ENCODE data around the gene FUT7.

The FUT7 gene

DNA sequence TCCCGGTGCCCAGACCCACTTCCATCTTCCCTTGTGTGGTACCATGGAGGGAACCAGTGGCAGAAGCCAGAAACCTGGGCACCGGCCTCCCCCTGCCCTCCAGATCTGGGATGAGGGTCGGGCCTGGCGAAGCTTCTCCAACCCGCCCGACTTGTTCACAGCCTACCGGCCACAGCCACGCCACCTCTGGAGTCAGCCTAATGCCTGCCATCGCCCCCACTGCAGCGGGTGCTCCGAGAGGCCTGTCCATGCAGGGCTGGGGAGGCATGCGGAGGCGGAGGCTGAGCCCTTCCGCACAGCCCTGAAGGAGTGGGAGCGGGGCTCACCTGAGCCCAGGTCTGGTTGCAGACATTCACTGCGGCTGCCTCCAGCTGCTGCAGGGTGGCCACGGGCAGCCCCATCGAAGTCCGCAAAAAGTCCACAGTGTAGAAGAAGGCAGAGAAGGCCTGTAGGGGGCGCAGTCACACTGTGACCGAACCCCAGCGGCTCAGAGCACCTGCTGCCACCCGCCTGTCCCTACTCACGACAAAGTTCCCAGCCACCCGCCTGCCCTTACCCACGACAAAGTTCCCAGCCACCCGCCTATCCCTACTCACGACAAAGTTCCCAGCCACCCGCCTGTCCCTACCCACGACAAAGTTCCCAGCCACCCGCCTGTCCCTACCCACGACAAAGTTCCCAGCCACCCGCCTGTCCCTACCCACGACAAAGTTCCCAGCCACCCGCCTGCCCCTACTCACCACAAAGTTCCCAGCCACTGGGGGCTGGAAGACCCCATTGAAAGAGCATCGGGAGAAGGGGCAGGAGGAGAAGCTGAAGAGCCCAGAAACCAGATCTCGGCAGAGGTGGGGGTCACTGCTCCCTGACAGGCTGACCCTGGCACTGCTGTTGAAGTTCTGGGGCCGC, 17.9 kb upstream of the FUT7 start:
- no peak for DNase-seq (ENCODE audit: low read depth in 3 of 3)

DNA sequence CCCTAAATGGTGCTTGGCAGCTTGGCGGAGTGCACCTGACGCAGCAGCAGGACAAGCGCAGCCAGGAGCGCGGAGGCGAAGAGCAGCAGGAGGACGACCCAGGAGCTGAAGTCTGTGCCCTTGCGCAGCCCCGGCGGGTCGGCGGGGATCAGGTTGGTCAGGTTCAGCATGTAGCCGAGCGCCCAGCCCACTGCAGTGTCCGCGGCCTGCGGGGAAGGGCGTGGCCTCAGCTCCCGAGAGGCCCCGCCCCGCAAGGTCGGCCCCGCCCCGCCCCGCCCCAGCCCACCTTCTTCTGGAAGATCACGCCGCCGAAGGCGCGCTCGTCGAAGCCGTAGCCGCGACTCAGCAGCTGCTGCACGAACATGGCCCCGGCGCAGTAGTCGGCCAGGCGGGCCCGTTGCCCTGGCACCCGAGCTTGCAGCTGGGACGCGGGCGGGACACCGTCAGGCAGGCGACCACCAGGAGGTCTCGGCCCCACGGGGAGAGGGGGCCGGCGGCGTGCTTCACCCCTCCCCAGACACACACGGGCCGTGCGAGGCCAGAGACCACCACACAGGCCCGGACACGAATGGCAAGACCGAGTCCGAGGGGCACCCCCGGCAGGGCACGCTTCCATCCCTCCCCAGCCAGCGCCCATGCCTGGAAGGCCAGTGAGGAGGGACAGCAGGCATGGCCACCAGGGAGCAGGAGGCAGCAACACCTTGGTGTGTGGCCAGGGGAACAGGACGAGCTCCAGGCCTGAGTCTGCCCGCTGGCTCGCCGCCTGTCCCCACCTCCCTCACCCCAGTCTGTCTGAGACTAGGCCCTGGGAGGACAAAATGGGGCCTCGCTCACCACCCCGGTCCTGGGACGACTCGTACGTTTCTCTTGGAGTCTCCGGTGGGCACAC, 17.0 kb upstream of the FUT7 start:
- DNase-seq (ENCODE audit: low read depth in 3 of 3): no peak

DNA sequence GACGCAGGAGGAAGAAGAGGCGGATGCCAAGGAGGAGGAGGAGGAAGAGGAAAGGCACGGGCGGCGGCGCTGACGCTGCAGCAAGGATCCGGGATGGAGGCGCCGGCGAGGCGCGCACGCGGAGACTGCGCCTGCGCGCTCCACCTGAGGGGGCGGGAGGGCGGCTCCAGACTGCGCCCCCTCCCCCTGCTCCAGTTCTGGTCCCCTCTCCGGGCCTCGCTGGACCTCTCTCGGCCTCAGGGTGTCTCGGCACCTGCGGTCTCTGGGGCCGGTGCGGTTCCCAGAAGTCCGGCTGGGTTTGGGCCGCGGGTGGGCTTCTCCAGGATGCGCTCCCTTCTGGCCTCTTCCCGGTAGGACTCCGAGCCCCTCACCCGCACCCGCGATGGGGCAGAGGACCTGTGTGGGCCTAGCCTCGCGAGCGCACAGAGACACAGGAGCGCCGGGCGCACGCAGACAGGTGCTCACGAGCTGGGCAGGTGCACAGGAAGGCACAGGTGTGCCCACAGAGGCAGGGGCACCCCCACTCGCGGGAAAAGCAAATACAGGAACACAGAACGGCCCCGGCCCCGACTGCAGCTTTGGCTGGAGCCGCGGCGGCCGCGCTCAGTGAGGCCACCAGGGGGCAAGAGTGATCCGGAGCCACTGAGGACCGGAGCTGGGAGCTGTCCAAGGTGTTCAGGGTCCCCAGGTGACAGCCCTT, 14.3 kb upstream of the FUT7 start, which contains the start of gene NPDC1:
NPDC1 (minus strand) TSS at position 90 of the 700 bp plus-strand sequence. CDS start 188 bp downstream, outside the sequence.
- peak in 2 of 3 experiments; percentile 52 to 62 for DNase-seq (ENCODE audit: low read depth in 3 of 3)

DNA sequence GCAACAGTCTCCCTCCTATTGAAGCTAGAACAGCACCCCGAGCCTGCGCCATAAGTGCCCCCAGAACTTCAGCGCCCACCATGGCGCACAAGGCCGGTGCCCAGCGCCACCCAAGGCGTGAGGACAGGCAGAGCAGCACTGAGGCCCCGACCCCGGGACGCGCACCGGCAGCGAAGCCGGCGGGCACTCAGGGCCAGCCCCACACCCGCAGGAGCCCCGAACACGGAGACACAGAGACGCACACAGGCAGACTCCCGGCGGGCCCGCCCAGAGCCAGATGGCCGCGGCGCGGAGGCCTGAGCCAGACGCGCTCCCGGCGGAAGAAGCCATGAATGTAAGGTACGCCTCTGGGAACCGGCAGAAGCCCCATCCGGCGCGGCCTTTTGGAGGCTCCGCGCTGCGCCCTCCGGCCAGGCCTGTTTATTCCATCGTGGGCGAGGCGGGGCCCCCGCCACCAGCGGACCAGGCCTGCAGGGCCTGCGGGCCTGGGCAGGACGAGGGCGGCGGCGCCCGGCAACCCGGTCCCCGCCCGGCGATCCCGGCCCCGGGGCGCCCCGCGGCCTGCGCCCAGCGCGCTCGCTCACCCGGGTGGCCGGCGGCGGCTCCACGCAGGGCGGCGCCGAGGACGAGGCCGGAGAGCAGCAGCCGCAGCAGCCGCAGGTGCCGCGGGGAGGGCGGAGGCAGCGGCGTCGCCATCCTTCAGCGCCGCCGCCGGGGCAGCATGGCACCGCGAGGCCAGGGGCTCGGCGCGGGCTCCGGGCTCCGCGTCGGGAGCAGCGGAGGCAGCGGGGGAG, 13.6 kb upstream of the FUT7 start:
- DNase-seq (ENCODE audit: low read depth in 3 of 3): no peak

DNA sequence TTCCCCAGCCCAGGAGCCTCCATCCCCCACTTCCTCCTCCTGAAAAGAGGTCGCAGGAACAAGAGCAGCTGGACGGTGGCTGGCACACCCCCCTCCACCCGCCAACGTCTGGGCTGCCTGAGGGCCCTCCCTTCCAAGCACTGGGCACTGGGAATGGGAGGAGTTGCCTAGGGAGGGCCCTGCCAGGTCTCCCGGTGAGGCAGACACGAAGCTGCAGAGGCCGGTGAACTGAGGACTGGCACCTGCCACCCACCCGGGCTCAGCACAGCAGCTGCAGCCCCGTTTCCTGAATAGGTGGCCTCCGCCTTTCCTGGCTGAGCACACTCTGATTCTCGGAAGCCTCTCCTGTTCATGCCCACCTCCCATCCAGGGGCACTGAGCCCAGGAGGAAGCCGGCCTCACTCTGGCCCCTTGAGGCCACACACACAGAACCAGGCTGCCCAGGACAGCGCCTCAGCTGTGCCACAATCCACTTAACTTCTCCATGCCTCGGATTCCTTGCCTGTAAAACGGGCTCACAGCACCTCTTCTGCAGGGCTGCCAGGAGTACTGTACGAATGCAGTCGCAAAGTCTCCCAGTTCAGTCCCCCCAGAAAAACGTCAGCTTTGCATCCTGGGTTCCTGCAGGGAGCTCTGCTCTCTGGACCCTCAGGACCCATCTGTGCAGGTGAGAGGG, 12.8 kb upstream of the FUT7 start:
- DNase-seq (ENCODE audit: low read depth in 3 of 3): no peak

DNA sequence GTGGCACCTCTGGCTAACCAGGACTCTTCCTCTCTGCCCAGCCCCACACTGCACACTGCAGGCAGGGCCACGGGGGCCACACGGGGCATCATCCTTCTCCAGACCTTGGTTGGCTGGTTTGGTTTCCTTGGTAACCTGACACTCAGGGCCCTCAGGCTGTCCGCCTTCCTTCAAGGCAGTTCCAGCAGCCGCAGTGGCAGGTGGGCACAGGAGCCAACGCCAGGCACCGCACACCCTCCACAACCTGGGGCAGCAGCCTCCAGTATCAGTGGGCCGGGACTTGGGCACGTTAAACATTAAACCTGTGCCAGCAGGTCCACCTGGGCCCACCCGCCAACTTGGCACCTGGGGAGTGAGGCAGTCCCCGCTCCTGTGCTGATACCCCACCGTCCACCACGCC, 12.1 kb upstream of the FUT7 start:
- no peak for DNase-seq (ENCODE audit: low read depth in 3 of 3)

DNA sequence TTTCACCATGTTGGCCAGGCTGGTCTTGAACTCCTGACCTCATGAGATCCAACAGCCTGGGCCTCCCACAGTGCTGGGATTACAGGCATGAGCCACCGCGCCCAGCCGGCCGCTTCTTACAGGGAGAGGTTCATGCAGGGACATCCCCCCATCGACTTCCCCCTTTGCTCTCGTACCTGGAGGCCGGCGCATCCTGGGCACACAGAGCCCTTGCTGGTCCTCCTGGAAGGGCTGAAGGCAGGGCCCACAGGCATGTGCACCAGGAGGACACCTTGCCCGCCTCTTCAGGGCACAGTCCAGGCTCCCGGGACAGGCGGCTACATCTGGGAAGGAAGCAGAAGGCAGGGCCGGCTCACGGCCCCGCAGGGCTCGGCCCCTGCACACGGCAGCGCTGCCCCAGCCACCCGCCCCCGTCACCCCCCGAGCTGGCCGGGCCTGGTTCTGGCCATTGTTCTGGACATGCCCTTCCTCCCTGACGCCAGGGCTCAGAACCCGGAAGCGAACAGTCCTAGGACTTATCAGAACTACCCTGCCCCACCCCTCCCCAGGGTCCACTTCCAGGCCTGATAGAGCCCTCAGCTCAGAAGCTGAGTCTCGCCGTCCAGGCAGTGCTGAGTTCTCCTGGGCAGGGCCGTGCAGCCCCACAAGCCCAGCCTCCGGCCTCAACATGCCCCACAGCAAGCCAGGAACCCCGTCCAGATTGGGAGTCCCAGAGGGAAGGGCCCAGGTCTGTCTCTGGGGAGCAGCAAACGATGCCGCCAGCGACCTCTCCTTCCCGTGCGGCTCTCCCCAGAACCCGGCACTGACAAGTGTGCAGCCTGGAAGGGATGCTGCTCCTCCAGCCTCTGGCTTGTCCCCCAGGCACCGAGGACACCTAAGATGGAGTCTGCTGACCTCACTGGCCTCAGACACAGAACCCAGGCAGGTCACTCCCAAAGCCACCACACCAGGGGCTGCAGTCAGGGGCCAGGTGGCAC, 11.2 kb upstream of the FUT7 start:
- no peak for DNase-seq (ENCODE audit: low read depth in 3 of 3)

DNA sequence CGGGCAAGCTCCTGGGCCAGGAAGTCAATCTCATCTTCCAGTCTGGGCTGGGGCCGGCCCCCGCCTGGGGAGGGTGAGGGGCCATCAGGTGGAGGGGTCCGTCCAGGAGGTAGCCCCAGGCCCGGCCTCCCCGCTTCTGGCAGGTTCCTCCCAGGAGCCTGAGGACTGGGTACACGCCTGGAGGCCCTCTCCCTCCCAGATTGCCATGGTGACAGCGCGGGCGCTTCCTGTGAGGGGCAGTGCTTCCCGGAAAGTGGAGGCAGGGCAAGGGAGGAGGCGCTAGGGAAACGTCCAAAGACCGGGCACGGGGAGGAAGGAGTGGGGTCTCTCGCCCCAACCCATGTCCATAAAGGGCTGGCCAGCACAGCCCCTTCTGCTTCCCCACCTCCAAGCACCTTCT, 9.2 kb upstream of the FUT7 start:
- no peak for DNase-seq (ENCODE audit: low read depth in 3 of 3)

DNA sequence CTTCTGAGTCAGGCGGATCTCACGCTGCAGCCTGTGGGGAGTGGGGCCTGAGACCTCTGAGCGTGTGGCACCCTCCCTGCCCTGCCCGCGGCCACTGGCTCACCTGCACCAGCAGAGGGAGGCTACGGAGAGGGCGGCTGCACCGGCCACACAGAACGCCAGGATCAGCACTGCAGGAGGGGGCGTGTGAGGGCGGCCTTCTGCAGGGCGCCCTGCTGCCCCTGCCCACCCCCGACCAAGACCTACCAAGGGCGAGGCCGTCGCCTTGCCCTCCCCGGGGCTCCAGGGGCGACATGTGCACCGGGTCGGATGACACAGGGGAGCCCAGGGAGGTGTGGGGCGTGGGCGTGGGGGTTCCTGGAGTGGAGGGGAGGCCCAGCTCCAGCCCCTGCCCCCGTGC, 8.7 kb upstream of the FUT7 start:
- DNase-seq (ENCODE audit: low read depth in 3 of 3): no peak

DNA sequence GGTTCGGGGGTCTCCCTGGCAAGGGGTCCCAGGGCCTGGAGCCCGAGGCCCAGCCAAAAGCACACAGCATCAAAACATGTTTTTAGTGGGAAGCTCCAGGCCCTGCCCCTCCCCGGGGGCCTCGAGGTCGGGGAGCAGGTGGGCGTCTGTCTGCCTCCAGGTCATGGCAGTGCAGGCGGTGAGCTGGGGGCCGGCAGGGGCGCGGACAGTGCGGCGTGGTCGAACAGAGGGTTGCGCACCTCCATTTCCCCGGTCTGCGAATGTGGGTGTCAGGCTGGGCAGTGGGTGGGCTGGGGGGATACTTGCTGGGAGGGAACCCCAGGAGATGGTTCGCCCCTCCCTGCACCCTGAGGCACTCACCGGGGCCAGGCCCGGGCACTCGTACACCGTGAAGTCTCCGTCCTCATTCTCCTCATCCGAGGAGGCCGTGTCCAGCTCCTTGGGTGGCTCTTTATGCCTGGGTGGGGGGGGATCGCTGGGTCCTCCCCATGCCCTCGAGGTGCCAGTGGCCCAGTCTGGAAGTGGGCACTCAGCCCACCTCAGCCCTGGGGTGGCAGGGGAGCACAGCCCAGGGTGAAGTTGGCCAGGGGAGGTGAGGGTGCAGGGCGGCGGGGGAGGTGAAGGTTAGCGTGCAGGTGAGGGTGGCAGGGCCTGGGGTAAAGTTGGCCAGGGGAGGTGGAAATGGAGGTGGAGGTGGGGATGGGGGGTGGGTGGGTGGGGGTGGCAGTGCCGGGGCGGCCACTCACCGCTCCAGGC, 7.9 kb upstream of the FUT7 start:
- no peak for DNase-seq (ENCODE audit: low read depth in 3 of 3)

DNA sequence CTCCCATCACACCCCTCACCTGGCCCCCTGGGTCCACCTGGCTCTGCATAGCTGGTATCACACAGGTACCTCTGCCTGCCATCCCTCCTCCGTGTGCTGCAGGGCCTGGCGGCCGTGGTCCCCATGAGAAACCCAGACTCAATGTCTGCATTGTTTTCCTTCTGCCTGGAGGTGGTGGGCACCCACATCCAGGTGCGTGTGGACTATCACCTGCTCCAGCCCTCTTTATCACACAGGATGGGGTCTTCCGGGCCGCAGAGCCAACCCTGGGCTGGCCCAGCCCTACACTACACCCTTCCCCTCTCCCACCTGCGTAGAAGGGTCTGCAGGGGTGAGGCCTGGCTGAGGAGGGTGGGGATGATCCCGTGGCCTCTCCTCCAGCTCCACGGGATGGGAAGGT, 7.0 kb upstream of the FUT7 start:
- DNase-seq (ENCODE audit: low read depth in 3 of 3): no peak

DNA sequence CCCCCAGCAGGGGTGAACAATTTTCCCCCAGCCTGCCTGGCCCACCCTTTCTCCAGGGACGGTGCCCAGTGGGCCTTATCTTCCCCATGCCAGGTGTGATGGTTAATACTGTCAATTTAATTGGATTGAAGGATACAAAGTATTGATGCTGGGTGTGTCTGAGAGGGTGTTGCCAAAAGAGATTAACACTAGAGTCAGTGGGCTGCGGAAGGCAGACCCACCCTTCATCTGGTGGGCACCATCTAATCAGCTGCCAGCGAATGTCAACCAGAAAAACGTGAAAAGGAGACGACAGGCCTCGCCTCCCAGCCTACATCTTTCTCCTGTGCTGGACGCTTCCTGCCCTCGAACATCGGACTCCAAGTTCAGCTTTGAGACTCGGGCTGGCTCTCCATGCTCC, 5.6 kb upstream of the FUT7 start:
- DNase-seq (ENCODE audit: low read depth in 3 of 3): no peak

DNA sequence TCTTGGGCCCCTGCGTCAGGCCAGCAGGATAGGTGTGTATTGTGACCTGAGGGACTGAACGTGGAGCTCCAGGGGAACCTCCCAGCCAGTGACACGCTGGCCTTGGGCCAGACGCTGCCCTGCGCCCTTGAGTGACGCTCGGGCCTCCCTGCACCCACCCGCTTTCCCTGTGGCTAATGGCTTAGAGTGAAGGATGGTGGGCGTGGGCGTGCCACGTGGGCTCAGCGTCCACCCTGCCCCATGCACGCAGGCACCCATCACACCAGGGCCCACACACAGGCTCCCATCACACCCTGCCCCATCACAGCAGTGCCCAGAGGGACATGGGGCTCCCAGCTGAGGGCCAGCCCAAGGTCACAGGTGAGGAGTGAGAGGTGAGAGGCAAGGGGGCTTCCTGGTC, 5.1 kb upstream of the FUT7 start:
- no peak for DNase-seq (ENCODE audit: low read depth in 3 of 3)

DNA sequence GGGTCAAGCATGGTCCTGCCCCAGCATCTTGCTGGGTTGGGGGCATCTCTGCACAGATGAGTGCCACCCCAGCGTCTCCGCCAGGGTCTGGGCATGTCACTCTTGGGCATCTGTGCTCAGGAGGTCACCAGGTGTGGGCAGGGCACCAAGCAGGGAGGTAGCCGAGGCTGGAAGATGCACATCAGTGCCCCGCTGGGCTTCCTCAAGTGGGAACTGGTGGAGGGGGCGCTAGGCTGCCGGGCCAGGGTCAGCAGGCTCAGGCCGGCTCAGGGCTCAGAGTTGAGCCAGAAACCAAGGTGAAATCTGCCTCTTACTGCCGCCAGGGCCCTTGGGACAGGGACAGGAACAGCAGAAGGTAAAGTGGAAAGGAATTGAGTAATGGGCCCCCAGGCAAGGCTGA, 4.0 kb upstream of the FUT7 start:
- no peak for DNase-seq (ENCODE audit: low read depth in 3 of 3)

DNA sequence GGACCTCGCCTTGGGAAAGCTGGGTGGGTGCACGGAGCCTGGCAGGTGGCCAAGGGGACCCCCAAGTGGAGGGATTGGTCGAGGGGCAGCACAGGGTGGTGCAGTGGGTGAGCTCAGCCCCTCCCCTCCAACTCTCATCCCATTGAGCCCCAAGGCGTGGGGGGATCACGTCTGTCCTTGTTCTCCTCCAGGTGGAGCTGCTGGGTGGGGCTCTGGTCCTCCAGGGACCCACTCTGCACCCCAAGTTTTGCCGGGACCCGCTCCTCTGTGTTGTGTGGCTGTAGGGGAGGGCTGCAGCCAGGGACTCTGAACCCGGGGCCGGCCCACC, 3.6 kb upstream of the FUT7 start:
- no peak for DNase-seq (ENCODE audit: low read depth in 3 of 3)

DNA sequence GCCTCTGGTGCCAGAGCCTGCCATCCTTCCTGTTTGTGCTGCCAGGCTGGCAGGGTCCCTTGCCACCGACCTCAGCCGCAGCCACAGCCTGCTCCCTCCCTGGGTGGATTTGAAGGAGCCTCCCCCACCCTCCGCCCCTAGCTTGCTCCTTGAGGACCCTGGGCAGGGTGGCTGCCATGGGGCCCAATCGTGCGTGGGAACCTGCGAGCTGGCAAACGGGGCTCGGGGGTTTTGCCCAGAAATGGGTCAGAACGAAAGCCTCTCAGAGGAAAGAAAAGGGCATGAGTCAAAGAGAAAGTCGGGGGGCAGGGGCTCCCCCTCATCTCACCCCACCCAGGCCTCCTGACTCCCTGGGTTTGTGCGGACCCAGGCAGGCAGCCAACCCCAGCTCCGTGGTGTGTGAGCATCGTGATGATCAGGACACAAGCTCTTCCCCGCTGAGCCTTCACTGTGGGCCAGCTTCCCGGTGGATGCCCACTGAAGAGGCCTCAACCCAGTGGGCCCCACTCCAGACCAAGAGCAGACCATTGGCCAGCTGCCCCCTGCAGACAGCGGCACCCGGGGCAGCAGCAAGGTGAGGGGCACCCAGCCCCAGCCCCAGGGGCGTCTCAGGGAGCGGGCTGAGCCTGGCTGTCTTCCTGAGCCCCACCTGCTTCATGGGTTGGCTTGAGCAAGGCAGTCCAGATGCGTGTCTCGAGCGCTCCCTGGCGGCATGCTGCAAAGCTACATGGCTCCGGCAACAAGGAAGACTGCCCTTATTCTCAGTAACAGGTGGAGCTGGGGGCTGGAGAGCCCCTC, 3.0 kb upstream of the FUT7 start:
- peak; percentile 74 to 77 (median 74) for DNase-seq (ENCODE audit: low read depth in 3 of 3)

DNA sequence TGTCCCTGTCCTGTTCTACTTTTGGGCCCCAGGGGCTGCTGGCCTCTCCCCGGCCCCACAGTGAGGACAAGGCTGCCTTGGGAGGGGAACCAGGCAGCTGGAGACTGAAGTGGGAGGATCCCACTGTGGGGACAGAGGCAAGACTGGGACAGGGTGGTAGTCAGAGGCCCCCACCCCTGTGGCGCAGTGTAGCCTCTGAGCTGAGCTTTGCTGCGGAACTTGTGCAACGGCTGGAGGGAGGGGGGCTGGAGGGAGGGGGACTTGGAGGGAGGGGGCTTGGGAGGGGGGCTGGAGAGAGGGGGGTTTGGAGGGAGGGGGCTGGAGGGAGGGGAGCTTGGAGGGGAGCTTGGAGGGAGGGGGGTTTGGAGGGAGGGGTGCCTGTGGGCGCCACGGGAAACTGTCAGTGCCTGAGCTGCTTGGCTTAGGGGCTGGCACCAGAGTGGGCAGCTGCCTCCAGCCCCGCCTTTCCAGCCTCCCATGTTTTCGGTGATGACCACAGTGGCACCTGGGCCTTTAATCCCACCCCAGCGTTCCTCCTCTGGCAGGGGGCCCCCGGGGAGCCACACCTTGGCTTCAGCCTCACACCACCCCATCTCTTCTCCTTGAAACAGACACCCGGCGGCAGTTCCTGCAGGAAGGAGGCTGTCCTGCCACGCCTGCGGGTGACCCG, 2.3 kb upstream of the FUT7 start:
- DNase-seq (ENCODE audit: low read depth in 3 of 3): no peak

Data from stimulated activated CD4-positive, alpha-beta T cell treated with anti-CD3 and anti-CD28 coated beads, TNF-alpha, amount 100 ng/mL, for 4 hours (primary cell).